ENCODE measurements around the gene ATIC. TPM values are rescaled to one million over a fixed set of nuclear protein-coding genes. Genes with fewer than 3 reads are reported as not detected.
A peak's percentile ranks its signal among the peaks of the same experiment; 100 is the strongest.

The ATIC gene
- total and polyA plus RNA-seq, 4 donors: 44.3 to 180 (median 75.9) TPM

DNA sequence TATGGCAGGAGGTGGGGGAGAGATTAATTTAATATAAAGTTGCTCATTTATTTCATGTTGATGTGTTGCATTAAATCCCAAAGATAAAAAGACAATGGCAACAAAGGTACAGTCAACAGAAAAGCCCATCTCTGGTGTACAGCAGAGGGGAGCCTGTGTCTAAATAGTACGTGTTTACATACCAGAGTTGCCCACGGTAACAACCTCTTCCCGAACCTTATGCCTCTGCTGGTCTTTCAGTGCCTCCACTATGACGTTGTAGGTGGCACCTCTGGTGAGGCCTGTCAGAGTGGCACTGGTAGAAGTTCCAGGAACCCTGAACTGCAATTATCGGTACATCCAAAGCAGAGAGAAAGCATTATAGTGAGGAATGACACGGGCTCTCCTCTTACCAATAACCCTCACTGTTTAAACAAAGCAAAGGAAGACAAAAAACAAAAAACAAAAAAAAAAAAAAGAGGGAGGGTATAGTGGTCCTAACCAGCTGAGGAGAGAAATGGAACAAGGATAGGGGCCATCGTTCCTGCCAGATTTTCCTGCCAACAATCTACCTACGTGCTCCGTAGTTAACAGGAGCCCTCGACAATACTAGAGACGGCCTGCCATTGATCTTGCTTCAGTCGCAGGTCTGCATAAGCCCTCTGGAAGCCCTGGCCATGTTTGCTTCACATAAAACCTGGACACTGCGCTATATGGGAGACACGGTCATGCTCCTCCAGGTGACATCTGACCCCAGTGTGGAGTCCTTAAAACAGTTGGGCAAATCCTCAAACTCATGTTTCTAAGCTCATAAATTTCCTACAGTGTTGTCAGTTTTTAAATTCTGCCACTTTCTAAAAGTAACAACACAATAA, 58.5 kb downstream of the ATIC start:
- ATAC-seq (ENCODE audit: insufficient read depth, low FRiP score): no peak
- peaks cover 15 to 71% (median 38%) of the 10 kb centered on the region in 4 donors for H3K36me3 ChIP-seq (ENCODE audit: control insufficient read depth in 4 of 4, insufficient read depth in 4 of 4, low read length in 4 of 4)
- no peak for DNase-seq
- H3K4me1 ChIP-seq (ENCODE audit: control insufficient read depth in 5 of 5, insufficient read depth in 5 of 5, low read length in 5 of 5): no peaks in the 10 kb centered on the region
- peaks cover 0 to 2% (median 0%) of the 10 kb centered on the region in 4 donors for H3K9me3 ChIP-seq (ENCODE audit: control insufficient read depth in 4 of 4, insufficient read depth in 3 of 4, low read length in 3 of 4)
- H3K9ac ChIP-seq (ENCODE audit: insufficient read depth in 1 of 2, low read length in 2 of 2): no peak overlapping the region
- 83 to 88% methylated on average over 14 of the region's 14 CpGs for WGBS, 2 donors
- H3K27me3 ChIP-seq (ENCODE audit: control insufficient read depth in 3 of 3, insufficient read depth in 3 of 3, low read length in 2 of 3): no peaks in the 10 kb centered on the region
- TF ChIP-seq, protein P1, sequence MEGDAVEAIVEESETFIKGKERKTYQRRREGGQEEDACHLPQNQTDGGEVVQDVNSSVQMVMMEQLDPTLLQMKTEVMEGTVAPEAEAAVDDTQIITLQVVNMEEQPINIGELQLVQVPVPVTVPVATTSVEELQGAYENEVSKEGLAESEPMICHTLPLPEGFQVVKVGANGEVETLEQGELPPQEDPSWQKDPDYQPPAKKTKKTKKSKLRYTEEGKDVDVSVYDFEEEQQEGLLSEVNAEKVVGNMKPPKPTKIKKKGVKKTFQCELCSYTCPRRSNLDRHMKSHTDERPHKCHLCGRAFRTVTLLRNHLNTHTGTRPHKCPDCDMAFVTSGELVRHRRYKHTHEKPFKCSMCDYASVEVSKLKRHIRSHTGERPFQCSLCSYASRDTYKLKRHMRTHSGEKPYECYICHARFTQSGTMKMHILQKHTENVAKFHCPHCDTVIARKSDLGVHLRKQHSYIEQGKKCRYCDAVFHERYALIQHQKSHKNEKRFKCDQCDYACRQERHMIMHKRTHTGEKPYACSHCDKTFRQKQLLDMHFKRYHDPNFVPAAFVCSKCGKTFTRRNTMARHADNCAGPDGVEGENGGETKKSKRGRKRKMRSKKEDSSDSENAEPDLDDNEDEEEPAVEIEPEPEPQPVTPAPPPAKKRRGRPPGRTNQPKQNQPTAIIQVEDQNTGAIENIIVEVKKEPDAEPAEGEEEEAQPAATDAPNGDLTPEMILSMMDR (IDR thresholded peaks at IDR 0.05; ENCODE audit: control extremely low read depth, extremely low read depth): no peak
- peak overlapping the region in 1 of 2 donors; percentile 31 for H3K27ac ChIP-seq (ENCODE audit: low read depth in 1 of 2, low read length in 1 of 2)
- no peak overlapping the region for H3K4me3 ChIP-seq

DNA sequence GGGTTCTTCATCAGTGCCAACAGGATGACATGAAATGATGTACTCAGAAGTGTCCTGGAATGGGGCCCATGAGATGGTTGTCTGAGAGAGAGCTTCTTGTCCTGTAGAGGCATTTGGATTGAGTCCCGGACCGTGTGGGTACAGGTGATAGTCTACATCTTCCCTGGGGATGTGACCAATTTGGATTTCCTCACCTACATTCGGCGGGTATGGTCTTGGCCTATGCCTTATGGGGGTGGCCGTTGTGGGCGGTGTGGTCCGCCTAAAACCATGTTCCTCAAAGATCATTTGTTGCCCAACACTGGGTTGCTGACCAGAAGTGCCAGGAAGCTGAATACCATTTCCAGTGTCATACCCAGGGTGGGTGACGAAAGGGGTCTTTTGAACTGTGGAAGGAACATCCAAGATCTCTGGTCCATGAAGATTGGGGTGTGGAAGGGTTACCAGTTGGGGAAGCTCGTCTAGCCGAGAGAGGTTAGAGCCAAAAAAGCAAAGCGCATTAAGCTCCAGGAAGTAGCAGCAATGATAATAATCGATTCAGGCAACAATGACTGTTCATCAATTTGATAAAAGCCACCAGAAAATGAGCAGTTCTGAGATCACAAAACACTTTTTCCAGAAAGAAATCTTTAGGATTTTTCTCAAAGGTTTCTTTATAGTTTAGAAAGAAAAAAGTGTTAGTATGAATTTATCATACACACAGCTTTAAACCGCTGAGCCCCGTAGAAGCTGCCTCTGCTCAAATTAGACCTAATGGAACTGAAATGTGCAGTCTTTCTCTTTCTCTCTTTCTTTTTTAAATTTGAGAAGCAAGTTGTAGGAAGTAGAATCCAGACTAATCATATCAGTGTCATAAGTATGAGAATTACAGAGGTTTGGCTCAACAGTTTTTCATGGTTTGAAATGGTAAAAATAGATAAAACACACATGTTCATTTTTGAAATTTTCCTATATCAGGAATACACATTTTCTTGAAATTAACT, 60.3 kb downstream of the ATIC start:
- Histone ChIP-seq H3K27ac (ENCODE audit: low read depth in 1 of 2, low read length in 1 of 2) (no peak overlapping the region), H3K4me3 (no peak overlapping the region), H3K9me3 (ENCODE audit: control insufficient read depth in 4 of 4, insufficient read depth in 3 of 4, low read length in 3 of 4) (peaks cover 0 to 2% (median 0%) of the 10 kb centered on the region in 4 donors), H3K9ac (ENCODE audit: insufficient read depth in 1 of 2, low read length in 2 of 2) (no peak overlapping the region), H3K36me3 (ENCODE audit: control insufficient read depth in 4 of 4, insufficient read depth in 4 of 4, low read length in 4 of 4) (peaks cover 16 to 71% (median 45%) of the 10 kb centered on the region in 4 donors), H3K4me1 (ENCODE audit: control insufficient read depth in 5 of 5, insufficient read depth in 5 of 5, low read length in 5 of 5) (no peaks in the 10 kb centered on the region), H3K27me3 (ENCODE audit: control insufficient read depth in 3 of 3, insufficient read depth in 3 of 3, low read length in 2 of 3) (no peaks in the 10 kb centered on the region)
- DNase-seq (no peak), ATAC-seq (ENCODE audit: insufficient read depth, low FRiP score) (no peak)
- TF ChIP-seq, protein P1 (IDR thresholded peaks at IDR 0.05; ENCODE audit: control extremely low read depth, extremely low read depth): no peak
- 87 to 89% methylated on average over 14 of the region's 14 CpGs for WGBS, 2 donors

DNA sequence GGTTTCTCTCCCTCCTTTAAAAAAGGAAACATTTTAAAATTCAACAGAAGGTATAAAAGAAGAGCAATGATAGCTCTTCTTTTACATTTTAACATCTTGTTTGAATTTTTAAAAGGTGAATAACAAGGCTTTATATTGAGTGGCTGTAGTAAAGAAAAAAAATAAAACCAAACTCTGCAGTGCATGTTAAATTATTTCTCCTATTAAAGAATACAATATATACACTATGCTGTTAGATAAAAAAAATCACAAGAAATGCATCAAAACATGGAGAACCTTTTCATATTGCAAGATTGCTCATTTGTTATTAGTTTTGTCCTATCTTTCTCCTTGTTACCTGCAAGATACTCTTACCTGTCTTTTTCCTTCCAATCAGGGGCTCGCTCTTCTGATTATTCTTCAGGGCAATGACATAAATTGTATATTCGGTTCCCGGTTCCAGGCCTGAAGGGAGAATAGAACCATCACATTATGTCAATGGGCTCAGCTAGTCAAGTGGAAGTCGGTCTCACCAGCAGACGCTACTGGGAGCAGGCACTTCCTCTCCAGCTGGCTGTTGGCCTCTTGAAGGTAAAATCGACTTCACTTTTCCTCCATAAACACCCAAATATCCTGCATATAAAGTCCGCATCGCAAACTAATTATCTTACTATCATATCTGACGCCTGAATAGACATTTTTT, 61.2 kb downstream of the ATIC start:
- no peak overlapping the region for H3K9ac ChIP-seq (ENCODE audit: insufficient read depth in 1 of 2, low read length in 2 of 2)
- DNase-seq (no peak), ATAC-seq (ENCODE audit: insufficient read depth, low FRiP score) (no peak)
- WGBS, 2 donors: 94 to 96% methylated on average over 9 of the region's 9 CpGs
- TF ChIP-seq, protein P1 (IDR thresholded peaks at IDR 0.05; ENCODE audit: control extremely low read depth, extremely low read depth): no peak
- no peaks in the 10 kb centered on the region for H3K27me3 ChIP-seq (ENCODE audit: control insufficient read depth in 3 of 3, insufficient read depth in 3 of 3, low read length in 2 of 3)
- H3K27ac ChIP-seq (ENCODE audit: low read depth in 1 of 2, low read length in 1 of 2): no peak overlapping the region
- no peak overlapping the region for H3K4me3 ChIP-seq
- peaks cover 13 to 71% (median 44%) of the 10 kb centered on the region in 4 donors for H3K36me3 ChIP-seq (ENCODE audit: control insufficient read depth in 4 of 4, insufficient read depth in 4 of 4, low read length in 4 of 4)
- no peaks in the 10 kb centered on the region for H3K9me3 ChIP-seq (ENCODE audit: control insufficient read depth in 4 of 4, insufficient read depth in 3 of 4, low read length in 3 of 4)
- H3K4me1 ChIP-seq (ENCODE audit: control insufficient read depth in 5 of 5, insufficient read depth in 5 of 5, low read length in 5 of 5): no peaks in the 10 kb centered on the region
